Prostate gland (tissue), 2 donors: ENCODE results near the gene ANKLE1. TPM values are rescaled to one million over a fixed set of nuclear protein-coding genes. Genes with fewer than 3 reads are reported as not detected.
A peak's percentile ranks its signal among the peaks of the same experiment; 100 is the strongest.

Experiments
- DNase-seq: peaks from one replicate; pipeline ENCODE4 v3.0.0-alpha.2; 2019; ENCODE audit warnings: low spot score
- H3K27ac ChIP-seq, 2 donors: fragments of 200-600 bp; sonication (generic); 2 replicates each; pipeline ENCODE4 v1.5.1; 2017 to 2019
- H3K27me3 ChIP-seq: fragments of 200-600 bp; sonication (generic); replicated peaks from 2 replicates; pipeline ENCODE4 v1.5.1; 2019; ENCODE audit not compliant: insufficient read depth
- H3K36me3 ChIP-seq, 2 donors: fragments of 200-600 bp; sonication (generic); 1 replicate in 1 of 2; 2 replicates in 1 of 2; pipeline versions ENCODE4 v1.5.1 to v1.8.1; 2017 to 2019
- H3K4me1 ChIP-seq: fragments of 200-600 bp; sonication (generic); replicated peaks from 2 replicates; pipeline ENCODE4 v1.5.1; 2019
- H3K4me3 ChIP-seq, 2 donors: fragments of 200-600 bp; sonication (generic); 2 replicates each; pipeline ENCODE4 v1.5.1; 2017 to 2019
- H3K9me3 ChIP-seq: fragments of 200-600 bp; sonication (generic); 2 replicates; pipeline ENCODE4 v1.5.1; 2017
- CTCF ChIP-seq, 4 experiments: fragments of 200-600 bp in 2 of 4; fragments of 450-650 bp in 2 of 4; sonication (generic) in 2 of 4; IDR thresholded peaks; 1 replicate in 3 of 4; 2 replicates in 1 of 4; pipeline ENCODE4 v1.5.1; 2016 to 2019; ENCODE audit warnings: antibody characterized with exemption in 4 of 4, mild to moderate bottlenecking in 2 of 4, moderate library complexity in 2 of 4
- POLR2A ChIP-seq: fragments of 450-650 bp; IDR thresholded peaks from one replicate; pipeline ENCODE4 v1.6.1; 2016; ENCODE audit warnings: antibody characterized with exemption, mild to moderate bottlenecking
- POLR2AphosphoS5 ChIP-seq: sonication (generic); formaldehyde crosslinking; IDR thresholded peaks from one replicate; pipeline ENCODE4 v1.6.1; 2017; ENCODE audit warnings: antibody characterized with exemption
- WGBS: methylation state at CpG from one replicate; pipeline ENCODE4 v1.1.5; 2018; 5-methylcytosine and 5-hydroxymethylcytosine counted together
- intact Hi-C: fragments of 100-400 bp; cut with DNase I; formaldehyde crosslinking; loops from one replicate; pipeline ENCODE4 v1.14.2; 2022
- total RNA-seq, 2 donors: library from RNA; depleted of rRNA; stranded (reverse); fragments of >200 nt; gene quantifications; one replicate each; pipeline ENCODE4 v1.1.0, GENCODE V29; 2016

ANKLE1 gene
- total RNA-seq, 2 donors from 2014 or later: 0.64 to 1.2 TPM

GRCh38 chr19:17305216-17305516 is 23.5 kb downstream of the ANKLE1 start:
- 3% methylated on average over 7 of the region's 7 CpGs for WGBS

GRCh38 chr19:17305517-17306284 is 24.0 kb downstream of the ANKLE1 start, which contains the start of gene MRPL34:
Gene MRPL34, plus strand, starts transcription at chr19:17305872. Its CDS starts 21 bp downstream, at chr19:17305893.
- intact Hi-C loops: no loop called here
- WGBS: under 1% methylated on average over 50 of the region's 55 CpGs
- H3K4me3 ChIP-seq: peak within 1 kb of the TSS; percentile 51 to 61
- H3K27me3 ChIP-seq: no peaks in the 10 kb centered on the region
- no peaks in the 10 kb centered on the region for H3K36me3 ChIP-seq
- H3K9me3 ChIP-seq: no peaks in the 10 kb centered on the region
- TF ChIP-seq POLR2AphosphoS5: peak; percentile 99
- TF ChIP-seq POLR2A: peak; percentile 73
- TF ChIP-seq CTCF (IDR thresholded peaks at IDR 0.05): peak; percentile 59 to 97 (median 84)
- peak within 1 kb of the TSS; percentile 87 for H3K27ac ChIP-seq
- peak; percentile 98 for DNase-seq
- peaks cover 13% of the 10 kb centered on the region for H3K4me1 ChIP-seq

More at GRCh38 chr19:17305216-17305516, 23.5 kb downstream of the ANKLE1 start:
- TF ChIP-seq POLR2A: no peak
- TF ChIP-seq CTCF (IDR thresholded peaks at IDR 0.05): no peak
- no peak for TF ChIP-seq POLR2AphosphoS5
- no peaks in the 10 kb centered on the region for H3K9me3 ChIP-seq
- no peak for DNase-seq
- peak overlapping the region; percentile 51 to 61 for H3K4me3 ChIP-seq
- H3K27ac ChIP-seq: peak overlapping the region; percentile 87
- intact Hi-C loops: no loop called here
- H3K27me3 ChIP-seq: no peaks in the 10 kb centered on the region
- H3K4me1 ChIP-seq: peaks cover 8% of the 10 kb centered on the region
- no peaks in the 10 kb centered on the region for H3K36me3 ChIP-seq

- no peak for TF ChIP-seq POLR2A
- TF ChIP-seq CTCF (IDR thresholded peaks at IDR 0.05): no peak
- no peak for TF ChIP-seq POLR2AphosphoS5
- peak overlapping the region; percentile 51 to 61 for H3K4me3 ChIP-seq
- peaks cover 13% of the 10 kb centered on the region for H3K4me1 ChIP-seq
- DNase-seq: no peak
- 5% methylated on average over 27 of the region's 28 CpGs for WGBS
- no peaks in the 10 kb centered on the region for H3K9me3 ChIP-seq
- H3K27ac ChIP-seq: peak overlapping the region; percentile 87
- H3K27me3 ChIP-seq: no peaks in the 10 kb centered on the region
- H3K36me3 ChIP-seq: no peaks in the 10 kb centered on the region
- intact Hi-C loops: no loop called here
Measured at GRCh38 chr19:17306285-17306714, 24.6 kb downstream of the ANKLE1 start.

- H3K4me1 ChIP-seq: peaks cover 13% of the 10 kb centered on the region
- intact Hi-C loops: no loop called here
- H3K9me3 ChIP-seq: no peaks in the 10 kb centered on the region
- no peaks in the 10 kb centered on the region for H3K27me3 ChIP-seq
- no peak overlapping the region for H3K27ac ChIP-seq
- WGBS: 83% methylated on average over 8 of the region's 8 CpGs
- TF ChIP-seq POLR2AphosphoS5 (no peak), POLR2A (no peak), CTCF (IDR thresholded peaks at IDR 0.05) (no peak)
- no peaks in the 10 kb centered on the region for H3K36me3 ChIP-seq
- no peak for DNase-seq
- no peak overlapping the region for H3K4me3 ChIP-seq
Measured at GRCh38 chr19:17307876-17308377, 26.2 kb downstream of the ANKLE1 start.
